Measurements from ENCODE around the gene MGAT5.

The MGAT5 gene

GRCh38 chr2:134360745-134361487 is 107.0 kb downstream of the MGAT5 start:
- ATAC-seq (ENCODE audit: low read depth) (no peak), DNase-seq (ENCODE audit: low spot score) (no peak)
- H3K27ac ChIP-seq (ENCODE audit: poor library complexity, severe bottlenecking): no peak overlapping the region
- H3K4me1 ChIP-seq (ENCODE audit: insufficient read depth, poor library complexity, severe bottlenecking): peaks cover 6% of the 10 kb centered on the region
- no peaks in the 10 kb centered on the region; the same call in 1 of the 2 replicates for H3K36me3 ChIP-seq (ENCODE audit: low read depth)
- TF ChIP-seq CTCF (IDR thresholded peaks at IDR 0.05; ENCODE audit: poor library complexity, severe bottlenecking): no peak
- no peak overlapping the region for H3K4me3 ChIP-seq (ENCODE audit: severe bottlenecking)
- no peaks in the 10 kb centered on the region for H3K9me3 ChIP-seq (ENCODE audit: severe bottlenecking)
- no peaks in the 10 kb centered on the region for H3K27me3 ChIP-seq (ENCODE audit: insufficient read depth, poor library complexity, severe bottlenecking)

- no peak overlapping the region for H3K27ac ChIP-seq (ENCODE audit: poor library complexity, severe bottlenecking)
These were observed 107.8 kb downstream of the MGAT5 start for GRCh38 chr2:134361648-134362047.

GRCh38 chr2:134362152-134362668 is 108.3 kb downstream of the MGAT5 start:
- Histone ChIP-seq H3K4me3 (ENCODE audit: severe bottlenecking) (no peak overlapping the region), H3K4me1 (ENCODE audit: insufficient read depth, poor library complexity, severe bottlenecking) (peaks cover 6% of the 10 kb centered on the region), H3K27me3 (ENCODE audit: insufficient read depth, poor library complexity, severe bottlenecking) (no peaks in the 10 kb centered on the region), H3K27ac (ENCODE audit: poor library complexity, severe bottlenecking) (no peak overlapping the region), H3K36me3 (ENCODE audit: low read depth) (no peaks in the 10 kb centered on the region; the same call in 1 of the 2 replicates), H3K9me3 (ENCODE audit: severe bottlenecking) (no peaks in the 10 kb centered on the region)
- DNase-seq (ENCODE audit: low spot score) (no peak), ATAC-seq (ENCODE audit: low read depth) (no peak)
- TF ChIP-seq CTCF (IDR thresholded peaks at IDR 0.05; ENCODE audit: poor library complexity, severe bottlenecking): no peak

More at GRCh38 chr2:134361648-134362047, 107.8 kb downstream of the MGAT5 start:
- Histone ChIP-seq H3K4me1 (ENCODE audit: insufficient read depth, poor library complexity, severe bottlenecking) (peaks cover 6% of the 10 kb centered on the region), H3K4me3 (ENCODE audit: severe bottlenecking) (no peak overlapping the region), H3K27me3 (ENCODE audit: insufficient read depth, poor library complexity, severe bottlenecking) (no peaks in the 10 kb centered on the region), H3K9me3 (ENCODE audit: severe bottlenecking) (no peaks in the 10 kb centered on the region), H3K36me3 (ENCODE audit: low read depth) (no peaks in the 10 kb centered on the region; the same call in 1 of the 2 replicates)
- TF ChIP-seq CTCF (IDR thresholded peaks at IDR 0.05; ENCODE audit: poor library complexity, severe bottlenecking): no peak
- no peak for ATAC-seq (ENCODE audit: low read depth)
- DNase-seq (ENCODE audit: low spot score): no peak

GRCh38 chr2:134362740-134363139 is 108.9 kb downstream of the MGAT5 start:
- Histone ChIP-seq H3K4me1 (ENCODE audit: insufficient read depth, poor library complexity, severe bottlenecking) (peaks cover 6% of the 10 kb centered on the region), H3K36me3 (ENCODE audit: low read depth) (no peaks in the 10 kb centered on the region; the same call in 1 of the 2 replicates), H3K9me3 (ENCODE audit: severe bottlenecking) (no peaks in the 10 kb centered on the region), H3K4me3 (ENCODE audit: severe bottlenecking) (no peak overlapping the region), H3K27ac (ENCODE audit: poor library complexity, severe bottlenecking) (no peak overlapping the region), H3K27me3 (ENCODE audit: insufficient read depth, poor library complexity, severe bottlenecking) (no peaks in the 10 kb centered on the region)
- no peak for TF ChIP-seq CTCF (IDR thresholded peaks at IDR 0.05; ENCODE audit: poor library complexity, severe bottlenecking)
- DNase-seq (ENCODE audit: low spot score): no peak
- ATAC-seq (ENCODE audit: low read depth): no peak

- peaks cover under 1% of the 10 kb centered on the region for H3K4me1 ChIP-seq (ENCODE audit: insufficient read depth, poor library complexity, severe bottlenecking)
- no peaks in the 10 kb centered on the region; the same call in 1 of the 2 replicates for H3K36me3 ChIP-seq (ENCODE audit: low read depth)
- ATAC-seq (ENCODE audit: low read depth): no peak
- H3K27ac ChIP-seq (ENCODE audit: poor library complexity, severe bottlenecking): no peak overlapping the region
- DNase-seq (ENCODE audit: low spot score): no peak
- no peaks in the 10 kb centered on the region for H3K9me3 ChIP-seq (ENCODE audit: severe bottlenecking)
- no peak overlapping the region for H3K4me3 ChIP-seq (ENCODE audit: severe bottlenecking)
- no peaks in the 10 kb centered on the region for H3K27me3 ChIP-seq (ENCODE audit: insufficient read depth, poor library complexity, severe bottlenecking)
- TF ChIP-seq CTCF (IDR thresholded peaks at IDR 0.05; ENCODE audit: poor library complexity, severe bottlenecking): no peak
These were observed 111.5 kb downstream of the MGAT5 start for GRCh38 chr2:134365356-134365755.
